Measurements from ENCODE around the gene RRBP1.

- no peak for TF ChIP-seq POLR2A (IDR thresholded peaks at IDR 0.05)
- TF ChIP-seq CTCF (IDR thresholded peaks at IDR 0.05), result no peak
- TF ChIP-seq EP300 (IDR thresholded peaks at IDR 0.05), result no peak
Measured at GRCh38 chr20:17572034-17572638, 109.9 kb downstream of the RRBP1 start.
